Stomach smooth muscle (tissue), 2 donors: ENCODE results near the gene OAS1.
"Not testable (repeated sequence)": the region's sequence is repeated elsewhere in the genome, so short reads cannot be mapped to it uniquely, and the experiment has no call there.

Source experiments
- H3K27ac ChIP-seq: one replicate; pipeline ENCODE4 v1.7.0; 2013; ENCODE audit warnings: mild to moderate bottlenecking, low read length, inconsistent platforms
- H3K27me3 ChIP-seq, 2 donors: one replicate each; pipeline ENCODE4 v1.7.0; 2013; ENCODE audit warnings: low read length in 2 of 2; ENCODE audit not compliant: insufficient read depth in 2 of 2, control insufficient read depth in 1 of 2
- H3K36me3 ChIP-seq, 2 donors: one replicate each; pipeline ENCODE4 v1.7.0; 2013; ENCODE audit warnings: low read length in 2 of 2; ENCODE audit not compliant: control insufficient read depth in 2 of 2, insufficient read depth in 2 of 2
- H3K4me1 ChIP-seq: one replicate; pipeline ENCODE4 v1.7.0; 2013; ENCODE audit warnings: low read length; ENCODE audit not compliant: control insufficient read depth, insufficient read depth
- H3K4me3 ChIP-seq, 2 donors: one replicate each; pipeline ENCODE4 v1.7.0; 2013; ENCODE audit warnings: low read length in 2 of 2
- H3K9ac ChIP-seq, 2 donors: one replicate each; pipeline ENCODE4 v1.7.0; 2013; ENCODE audit warnings: low read length in 2 of 2, mild to moderate bottlenecking in 1 of 2
- H3K9me3 ChIP-seq, 2 donors: one replicate each; pipeline ENCODE4 v1.7.0; 2013; ENCODE audit warnings: low read length in 2 of 2; ENCODE audit not compliant: control insufficient read depth in 2 of 2
- donor health status: healthy.
- donor health status: Pancreatic carcinoma.

Gene OAS1

GRCh38 chr12:112919121-112919520 lies 12.4 kb downstream of the OAS1 start:
- Histone ChIP-seq H3K9me3 (no peaks in the 10 kb centered on the region), H3K9ac (no peak overlapping the region), H3K27me3 (no peaks in the 10 kb centered on the region), H3K4me3 (no peak overlapping the region), H3K4me1 (no peaks in the 10 kb centered on the region), H3K27ac (no peak overlapping the region), H3K36me3 (peaks cover 0 to 5% of the 10 kb centered on the region in 2 donors)

DNA sequence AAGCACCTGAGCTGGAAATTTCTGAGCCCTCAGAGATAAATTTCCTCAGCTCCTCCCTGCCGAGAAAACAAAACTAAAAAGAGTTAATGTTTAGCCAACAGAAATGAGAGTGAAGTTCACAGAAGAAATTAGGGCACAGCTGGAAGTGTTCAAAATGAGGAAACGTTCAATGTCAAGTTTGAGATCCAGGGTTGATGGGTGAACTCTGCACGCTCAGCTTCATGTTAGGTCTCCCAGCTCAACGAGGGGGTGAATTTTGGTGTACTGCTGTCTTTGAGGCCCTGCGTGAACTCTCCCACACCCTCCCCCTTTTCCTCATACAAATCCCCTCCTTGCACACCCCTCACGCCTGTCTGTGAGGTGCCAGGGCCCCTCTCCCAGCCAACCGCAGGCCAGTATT lies 18.2 kb downstream of the OAS1 start:
- Histone ChIP-seq H3K4me3 (no peak overlapping the region), H3K27ac (no peak overlapping the region), H3K9ac (no peak overlapping the region), H3K27me3 (no peaks in the 10 kb centered on the region), H3K4me1 (peaks cover 4% of the 10 kb centered on the region), H3K36me3 (no peaks in the 10 kb centered on the region), H3K9me3 (peaks cover 0 to 11% of the 10 kb centered on the region in 2 donors)

DNA sequence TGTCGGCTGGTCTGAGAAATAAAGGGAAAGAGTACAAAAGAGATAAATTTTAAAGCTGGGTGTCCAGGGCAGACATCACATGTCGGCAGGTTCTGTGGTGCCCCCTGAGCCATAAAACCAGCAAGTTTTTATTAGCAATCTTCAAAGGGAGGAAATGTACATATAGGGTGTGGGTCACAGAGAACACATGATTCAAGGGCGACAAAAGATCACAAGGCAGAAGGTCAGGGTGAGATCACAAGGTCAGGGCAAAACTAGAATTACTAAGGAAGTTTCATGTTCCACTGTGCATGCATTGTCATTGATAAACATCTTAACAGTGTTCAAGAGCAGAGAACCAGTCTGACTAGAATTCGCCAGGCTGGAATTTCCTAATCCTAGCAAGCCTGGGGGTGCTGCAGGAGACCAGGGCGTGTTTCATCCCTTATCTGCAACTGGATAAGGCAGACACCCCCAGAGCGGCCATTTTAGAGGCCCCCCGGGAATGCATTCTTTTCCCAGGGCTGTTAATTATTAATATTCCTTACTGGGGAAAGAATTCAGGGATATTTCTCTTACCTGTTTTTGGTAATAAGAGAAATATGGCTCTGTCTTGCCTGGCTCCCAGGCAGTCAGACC lies 19.8 kb downstream of the OAS1 start:
- not testable (repeated sequence) for H3K27me3 ChIP-seq, H3K36me3 ChIP-seq, H3K4me1 ChIP-seq, H3K27ac ChIP-seq, H3K4me3 ChIP-seq, H3K9ac ChIP-seq
- peaks cover 0 to 11% of the 10 kb centered on the region in 2 donors for H3K9me3 ChIP-seq

- Histone ChIP-seq H3K27me3 (no peaks in the 10 kb centered on the region), H3K27ac (no peak overlapping the region), H3K9me3 (peaks cover 0 to 11% of the 10 kb centered on the region in 2 donors), H3K4me3 (no peak overlapping the region), H3K4me1 (peaks cover 4% of the 10 kb centered on the region), H3K36me3 (no peaks in the 10 kb centered on the region), H3K9ac (no peak overlapping the region)
Observed at GRCh38 chr12:112927475-112927874, 20.7 kb downstream of the OAS1 start.

- H3K4me1 ChIP-seq: peaks cover 4% of the 10 kb centered on the region
- no peak overlapping the region for H3K27ac ChIP-seq
- no peaks in the 10 kb centered on the region for H3K36me3 ChIP-seq
- no peaks in the 10 kb centered on the region for H3K27me3 ChIP-seq
- no peak overlapping the region for H3K4me3 ChIP-seq
- H3K9me3 ChIP-seq: peaks cover 0 to 11% of the 10 kb centered on the region in 2 donors
- H3K9ac ChIP-seq: no peak overlapping the region
Observed at GRCh38 chr12:112927925-112928324, 21.2 kb downstream of the OAS1 start.

DNA sequence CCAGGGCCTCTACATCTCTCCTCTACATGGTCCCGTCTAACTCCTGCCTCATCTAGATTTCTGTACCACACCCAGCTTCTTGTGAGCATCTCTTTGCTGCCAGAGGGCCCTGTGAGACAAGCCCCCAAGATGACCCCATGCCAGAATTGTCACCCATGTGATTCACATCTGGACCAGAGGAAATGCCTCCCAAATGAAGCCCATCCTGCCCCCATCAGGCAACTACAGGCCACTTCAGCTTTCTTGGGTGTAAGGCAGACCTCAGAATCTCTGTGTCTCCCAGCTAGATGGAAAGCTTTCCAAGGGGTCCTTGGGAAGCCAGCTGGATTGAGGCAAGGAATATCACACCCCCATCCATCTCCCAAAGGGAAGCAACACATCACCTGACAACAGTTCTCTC lies 22.2 kb downstream of the OAS1 start:
- H3K4me3 ChIP-seq: no peak overlapping the region
- peaks cover 4% of the 10 kb centered on the region for H3K4me1 ChIP-seq
- H3K36me3 ChIP-seq: no peaks in the 10 kb centered on the region
- H3K27ac ChIP-seq: no peak overlapping the region
- peaks cover 0 to 11% of the 10 kb centered on the region in 2 donors for H3K9me3 ChIP-seq
- no peaks in the 10 kb centered on the region for H3K27me3 ChIP-seq
- H3K9ac ChIP-seq: no peak overlapping the region

GRCh38 chr12:112929715-112930114 lies 23.0 kb downstream of the OAS1 start:
- no peak overlapping the region for H3K27ac ChIP-seq
- H3K36me3 ChIP-seq: no peaks in the 10 kb centered on the region
- peaks cover 0 to 11% of the 10 kb centered on the region in 2 donors for H3K9me3 ChIP-seq
- H3K4me3 ChIP-seq: no peak overlapping the region
- no peaks in the 10 kb centered on the region for H3K27me3 ChIP-seq
- peaks cover 4% of the 10 kb centered on the region for H3K4me1 ChIP-seq
- H3K9ac ChIP-seq: no peak overlapping the region

GRCh38 chr12:112930350-112930749 lies 23.6 kb downstream of the OAS1 start:
- Histone ChIP-seq H3K27me3 (no peaks in the 10 kb centered on the region), H3K4me1 (peaks cover under 1% of the 10 kb centered on the region), H3K4me3 (no peak overlapping the region), H3K36me3 (no peaks in the 10 kb centered on the region), H3K9ac (no peak overlapping the region), H3K27ac (no peak overlapping the region), H3K9me3 (peaks cover 0 to 11% of the 10 kb centered on the region in 2 donors)

DNA sequence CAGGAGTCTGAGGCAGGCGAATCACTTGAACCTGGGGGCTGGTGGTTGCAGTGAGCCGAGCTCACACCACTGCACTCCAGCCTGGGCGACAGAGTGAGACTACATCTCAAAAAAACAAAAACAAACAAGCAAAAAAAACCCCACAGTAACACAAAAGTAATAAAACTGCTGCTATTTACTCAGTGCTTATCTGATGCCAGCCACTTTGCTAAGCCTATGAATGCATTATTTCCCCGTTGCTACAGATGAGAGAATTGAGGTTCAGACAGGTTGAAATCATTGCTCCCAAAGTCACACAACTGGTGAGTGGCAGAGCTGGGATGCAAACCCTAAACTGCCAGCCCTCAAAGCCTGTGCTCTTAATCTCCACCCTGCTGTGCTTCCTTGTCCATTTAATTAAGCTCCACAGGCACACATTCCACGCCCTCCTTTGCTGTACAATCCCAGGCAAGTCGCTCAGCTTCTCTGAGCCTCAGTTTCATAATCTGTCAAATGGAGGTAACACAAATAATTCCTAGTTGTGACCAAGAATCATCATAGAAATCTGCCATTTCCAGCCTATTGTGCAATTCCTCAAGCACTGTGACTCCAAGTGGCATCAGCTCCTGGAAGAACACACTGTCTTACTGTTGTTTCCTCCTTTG lies 25.8 kb downstream of the OAS1 start:
- H3K4me1 ChIP-seq: no peaks in the 10 kb centered on the region

DNA sequence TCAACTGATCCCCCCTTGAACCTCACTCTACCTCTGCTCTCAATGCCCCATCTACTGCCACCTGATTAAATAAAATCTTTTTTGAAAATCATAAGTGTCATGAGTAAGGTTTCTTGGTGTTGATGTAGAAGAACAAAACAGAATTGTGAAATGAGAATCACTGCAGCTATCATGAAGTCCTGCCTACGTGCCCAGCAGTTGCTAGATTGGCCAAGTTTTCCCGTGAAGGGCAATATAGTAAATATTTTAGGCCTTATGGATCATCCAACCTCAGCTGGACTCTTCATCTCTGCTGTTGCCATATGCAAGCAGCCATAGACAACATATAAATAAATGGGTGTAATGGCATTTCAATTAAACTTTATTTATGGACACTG lies 26.4 kb downstream of the OAS1 start:
- no peak overlapping the region for H3K9ac ChIP-seq
- no peak overlapping the region for H3K27ac ChIP-seq
- no peak overlapping the region for H3K4me3 ChIP-seq
- H3K4me1 ChIP-seq: no peaks in the 10 kb centered on the region
- peaks cover 0 to 2% of the 10 kb centered on the region in 2 donors for H3K9me3 ChIP-seq
- no peaks in the 10 kb centered on the region for H3K36me3 ChIP-seq
- no peaks in the 10 kb centered on the region for H3K27me3 ChIP-seq

More for the DNA sequence above, 25.8 kb downstream of the OAS1 start:
- H3K36me3 ChIP-seq: no peaks in the 10 kb centered on the region
- H3K9ac ChIP-seq: no peak overlapping the region
- no peaks in the 10 kb centered on the region for H3K27me3 ChIP-seq
- peaks cover 0 to 6% of the 10 kb centered on the region in 2 donors for H3K9me3 ChIP-seq
- no peak overlapping the region for H3K27ac ChIP-seq
- no peak overlapping the region for H3K4me3 ChIP-seq

GRCh38 chr12:112936264-112936663 lies 29.5 kb downstream of the OAS1 start:
- Histone ChIP-seq H3K9me3 (no peaks in the 10 kb centered on the region), H3K27me3 (no peaks in the 10 kb centered on the region), H3K9ac (no peak overlapping the region), H3K36me3 (no peaks in the 10 kb centered on the region), H3K27ac (no peak overlapping the region), H3K4me1 (peaks cover 17% of the 10 kb centered on the region), H3K4me3 (no peak overlapping the region)
